Adrenal gland (tissue), 12 donors: ENCODE results near the gene CLEC16A. TPM values are rescaled to one million over a fixed set of nuclear protein-coding genes. Genes with fewer than 3 reads are reported as not detected.

Source experiments
- DNase-seq, 7 donors: peaks; one replicate each; pipeline ENCODE4 v3.0.0-alpha.2; 2019 to 2020
- H3K27ac ChIP-seq, 5 donors: fragments of 200-600 bp; sonication (generic) in 4 of 5; 1 replicate in 3 of 5; 2 replicates in 2 of 5; pipeline versions ENCODE4 v1.5.1 to v1.8.0; 2016 to 2020; ENCODE audit warnings: mild to moderate bottlenecking in 1 of 5
- H3K27me3 ChIP-seq: fragments of 200-600 bp; 2 replicates; pipeline ENCODE4 v1.8.0; 2021
- H3K36me3 ChIP-seq, 2 donors: fragments of 200-600 bp; replicated peaks in 1 of 2; 1 replicate in 1 of 2; 2 replicates in 1 of 2; pipeline versions ENCODE4 v1.5.1 to v1.8.0; 2018 to 2022
- H3K4me1 ChIP-seq, 2 donors: fragments of 200-600 bp; replicated peaks in 1 of 2; 1 replicate in 1 of 2; 2 replicates in 1 of 2; pipeline versions ENCODE4 v1.5.1 to v1.8.0; 2018 to 2021
- H3K4me3 ChIP-seq, 4 donors: fragments of 200-600 bp; sonication (generic) in 3 of 4; one replicate each; pipeline ENCODE4 v1.5.1; 2016 to 2018
- H3K9me3 ChIP-seq, 3 donors: fragments of 200-600 bp; sonication (generic) in 1 of 3; replicated peaks in 1 of 3; 1 replicate in 2 of 3; 2 replicates in 1 of 3; pipeline versions ENCODE4 v1.5.1 to v1.8.0; 2016 to 2021
- CTCF ChIP-seq, 6 experiments: fragments of 450-650 bp in 4 of 6; fragments of 200-600 bp in 2 of 6; sonication (generic) in 1 of 6; IDR thresholded peaks; 1 replicate in 5 of 6; 2 replicates in 1 of 6; pipeline versions ENCODE4 v1.5.1 to v1.8.0; 2016 to 2021; ENCODE audit warnings: antibody characterized with exemption in 6 of 6, mild to moderate bottlenecking in 2 of 6, moderate library complexity in 1 of 6
- POLR2A ChIP-seq, 2 donors: fragments of 450-650 bp; IDR thresholded peaks; one replicate each; pipeline ENCODE4 v1.6.1; 2017; ENCODE audit warnings: antibody characterized with exemption in 2 of 2, mild to moderate bottlenecking in 2 of 2, moderate library complexity in 1 of 2
- WGBS, 4 donors: extraction: QIAGEN DNeasy Blood & Tissue Kit in 2 of 4; methylation state at CpG; one replicate each; pipeline versions ENCODE4 v1.1.5 to v1.1.7; 2013 to 2017; 5-methylcytosine and 5-hydroxymethylcytosine counted together
- intact Hi-C, 2 donors: fragments of 100-400 bp; cut with DNase I; formaldehyde crosslinking; loops; one replicate each; pipeline versions ENCODE4 v1.14.1 to v1.15.0; 2022 to 2023
- polyA plus RNA-seq, 3 donors: library from polyadenylated mRNA; stranded (reverse); fragments of 200-250 nt in 2 of 3; fragments of 350-450 nt in 1 of 3; fragmentation: Illumina TruSeq in 1 of 3; extraction: RNeasy Lipid Tissue Mini Kit (QIAGEN cat#74804) in 1 of 3; gene quantifications; one replicate each; pipeline ENCODE4 v1.2.3, GENCODE V29; 2013 to 2014
- total RNA-seq, 9 donors: library from RNA; depleted of rRNA in 4 of 9; stranded (reverse); fragments of >200 nt in 4 of 9; fragments of 120-200 nt in 1 of 9; fragmentation: NEBNext Ultra II Directional in 1 of 9; extraction: Animal tissue kit (Norgen Biotek cat#: 25700) in 1 of 9; gene quantifications; one replicate each; pipeline versions ENCODE4 v1.1.0 to v1.2.4, GENCODE V29; 2013 to 2023
- donor health status: healthy with polysubstance abuse.
- donor health status: Bipolar disorder and iron deficiency.
- donor health status: DM: yes; HTN: yes; CAD: no.
- donor health status: DM: no; HTN: no; CAD: no.
- donor health status: DM: no; HTN: no; CAD: no.
- donor health status: DM: yes; HTN: yes; CAD: no.

CLEC16A gene
- total and polyA plus RNA-seq, 12 donors = 14.0 to 37.2 (median 27.6) TPM

GRCh38 chr16:11147754-11148444 is 203.5 kb downstream of the CLEC16A start:
- no peak for DNase-seq
- Histone ChIP-seq H3K27me3 (no peaks in the 10 kb centered on the region), H3K36me3 (no peaks in the 10 kb centered on the region)

DNA sequence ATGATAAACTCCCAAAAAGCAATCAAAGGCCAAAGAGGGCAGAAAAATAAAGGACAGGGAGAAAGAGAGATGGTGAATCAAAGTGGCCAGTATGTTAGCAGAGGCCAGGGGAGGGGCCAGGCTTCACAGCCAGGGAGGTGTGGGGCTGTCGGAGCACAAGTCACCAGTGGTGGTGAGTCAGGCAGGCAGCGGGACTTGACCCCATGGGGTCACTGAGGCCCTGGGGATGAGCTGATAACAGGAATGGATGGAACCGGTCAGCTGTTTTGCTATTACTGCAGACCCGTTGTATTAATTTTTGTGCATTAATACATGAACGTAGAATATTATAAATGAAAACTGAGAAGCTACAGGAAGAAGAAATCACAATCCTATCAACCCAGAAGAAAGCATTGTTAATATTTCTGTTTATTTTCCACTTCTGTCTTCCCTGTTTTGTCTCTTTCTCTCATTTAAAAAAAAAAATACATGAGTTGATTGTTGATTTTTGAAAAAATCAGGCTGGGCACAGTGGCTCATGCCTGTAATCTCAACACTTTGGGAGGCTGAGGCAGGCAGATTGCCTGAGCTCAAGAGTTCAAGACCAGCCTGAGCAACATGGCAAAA is 204.8 kb downstream of the CLEC16A start:
- peak; percentile 61 to 89 (median 87) for DNase-seq
- no peak overlapping the region for H3K4me3 ChIP-seq
- WGBS, 4 donors = 36 to 57% (median 44%) methylated on average over 5 of the region's 5 CpGs

More at GRCh38 chr16:11147754-11148444, 203.5 kb downstream of the CLEC16A start:
- WGBS, 4 donors = 88 to 94% (median 91%) methylated on average over 8 of the region's 8 CpGs
- intact Hi-C loops = no loop called here
- Histone ChIP-seq H3K27ac (no peak overlapping the region), H3K9me3 (no peaks in the 10 kb centered on the region), H3K4me1 (peaks cover 0 to 10% of the 10 kb centered on the region in 2 donors), H3K4me3 (no peak overlapping the region)
- no peak for TF ChIP-seq CTCF (IDR thresholded peaks at IDR 0.05)
- no peak for TF ChIP-seq POLR2A (IDR thresholded peaks at IDR 0.05)

DNA sequence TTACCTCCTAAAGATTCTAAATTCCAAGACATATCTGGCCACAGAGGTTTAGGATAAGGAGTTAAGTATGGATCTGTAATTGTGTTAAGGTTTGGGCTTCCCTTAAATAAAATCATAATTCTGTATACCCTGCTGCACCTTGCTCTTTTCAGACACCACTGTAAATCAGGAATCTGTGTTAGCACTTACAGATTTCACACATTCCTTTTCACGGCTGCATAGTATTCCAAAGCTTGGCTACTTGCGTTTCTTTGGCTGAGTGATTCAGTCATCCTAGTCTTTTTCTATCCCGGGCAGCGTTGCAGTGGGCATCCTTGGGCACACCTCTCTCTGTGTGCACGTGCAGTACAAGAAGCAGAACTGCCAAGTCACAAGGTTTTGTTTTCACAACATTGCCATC is 205.8 kb downstream of the CLEC16A start:
- H3K27me3 ChIP-seq = no peaks in the 10 kb centered on the region
- peaks cover 0 to 8% of the 10 kb centered on the region in 2 donors for H3K4me1 ChIP-seq
- no peak for DNase-seq
- intact Hi-C loops = no loop called here
- H3K9me3 ChIP-seq = no peaks in the 10 kb centered on the region
- 94 to 98% (median 96%) methylated on average over 5 of the region's 5 CpGs for WGBS, 4 donors
- no peak overlapping the region for H3K27ac ChIP-seq
- no peak overlapping the region for H3K4me3 ChIP-seq
- no peak for TF ChIP-seq POLR2A (IDR thresholded peaks at IDR 0.05)
- no peaks in the 10 kb centered on the region for H3K36me3 ChIP-seq

More for the DNA sequence above, 204.8 kb downstream of the CLEC16A start:
- Histone ChIP-seq H3K27ac (no peak overlapping the region), H3K36me3 (no peaks in the 10 kb centered on the region), H3K27me3 (no peaks in the 10 kb centered on the region), H3K9me3 (no peaks in the 10 kb centered on the region), H3K4me1 (peaks cover 0 to 5% of the 10 kb centered on the region in 2 donors)
- TF ChIP-seq CTCF (IDR thresholded peaks at IDR 0.05) (no peak), POLR2A (IDR thresholded peaks at IDR 0.05) (no peak)
- intact Hi-C loops = no loop called here

DNA sequence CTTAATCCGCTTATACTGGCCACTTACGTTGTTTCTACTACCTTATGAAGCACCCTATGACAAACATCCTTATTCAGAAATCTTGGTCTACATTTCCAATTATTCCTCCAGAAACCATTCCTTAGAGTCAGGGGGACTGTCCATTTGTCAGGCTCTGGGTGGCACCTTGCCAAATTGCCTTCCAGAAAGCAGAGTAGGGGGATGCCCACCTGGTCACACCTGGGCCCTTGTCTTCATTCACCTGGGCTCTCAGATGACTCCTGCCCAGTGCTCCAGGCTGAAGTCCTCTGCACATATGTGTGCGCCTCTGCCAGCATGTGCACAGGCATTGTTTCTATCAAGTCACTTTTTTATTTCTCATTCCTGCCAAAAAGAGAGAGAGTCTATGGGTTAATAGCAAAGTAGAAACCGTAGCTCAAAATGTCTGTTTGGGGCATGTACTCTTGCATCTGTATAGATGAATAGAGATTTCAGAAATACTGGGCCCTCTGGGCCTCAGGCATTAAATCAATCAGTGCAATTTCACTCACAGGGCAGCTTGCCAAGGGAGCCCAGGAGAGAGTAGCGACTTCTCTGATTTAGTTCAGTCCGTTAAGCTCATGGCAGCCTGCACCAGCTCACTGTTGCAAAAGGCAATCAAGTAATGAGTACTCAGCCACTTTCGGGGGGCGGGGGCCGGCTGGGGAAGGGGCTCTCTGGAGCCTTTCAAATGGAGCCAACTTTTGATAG is 207.0 kb downstream of the CLEC16A start:
- no peak for DNase-seq
- no peak overlapping the region for H3K27ac ChIP-seq
- intact Hi-C loops = no loop called here
- no peaks in the 10 kb centered on the region for H3K36me3 ChIP-seq
- H3K27me3 ChIP-seq = no peaks in the 10 kb centered on the region
- H3K4me1 ChIP-seq = peaks cover 0 to 17% of the 10 kb centered on the region in 2 donors
- no peaks in the 10 kb centered on the region for H3K9me3 ChIP-seq
- no peak for TF ChIP-seq CTCF (IDR thresholded peaks at IDR 0.05)
- no peak for TF ChIP-seq POLR2A (IDR thresholded peaks at IDR 0.05)
- WGBS, 4 donors = 84 to 93% (median 87%) methylated on average over 8 to 9 of the region's 9 CpGs
- H3K4me3 ChIP-seq = no peak overlapping the region
